Measurements from ENCODE around the gene CFTR. TPM values are rescaled to one million over a fixed set of nuclear protein-coding genes. Genes with fewer than 3 reads are reported as not detected.
"Not testable (repeated sequence)": the region's sequence is repeated elsewhere in the genome, so short reads cannot be mapped to it uniquely, and the experiment has no call there.

The CFTR gene
- total RNA-seq: not detected in 2 replicates

DNA sequence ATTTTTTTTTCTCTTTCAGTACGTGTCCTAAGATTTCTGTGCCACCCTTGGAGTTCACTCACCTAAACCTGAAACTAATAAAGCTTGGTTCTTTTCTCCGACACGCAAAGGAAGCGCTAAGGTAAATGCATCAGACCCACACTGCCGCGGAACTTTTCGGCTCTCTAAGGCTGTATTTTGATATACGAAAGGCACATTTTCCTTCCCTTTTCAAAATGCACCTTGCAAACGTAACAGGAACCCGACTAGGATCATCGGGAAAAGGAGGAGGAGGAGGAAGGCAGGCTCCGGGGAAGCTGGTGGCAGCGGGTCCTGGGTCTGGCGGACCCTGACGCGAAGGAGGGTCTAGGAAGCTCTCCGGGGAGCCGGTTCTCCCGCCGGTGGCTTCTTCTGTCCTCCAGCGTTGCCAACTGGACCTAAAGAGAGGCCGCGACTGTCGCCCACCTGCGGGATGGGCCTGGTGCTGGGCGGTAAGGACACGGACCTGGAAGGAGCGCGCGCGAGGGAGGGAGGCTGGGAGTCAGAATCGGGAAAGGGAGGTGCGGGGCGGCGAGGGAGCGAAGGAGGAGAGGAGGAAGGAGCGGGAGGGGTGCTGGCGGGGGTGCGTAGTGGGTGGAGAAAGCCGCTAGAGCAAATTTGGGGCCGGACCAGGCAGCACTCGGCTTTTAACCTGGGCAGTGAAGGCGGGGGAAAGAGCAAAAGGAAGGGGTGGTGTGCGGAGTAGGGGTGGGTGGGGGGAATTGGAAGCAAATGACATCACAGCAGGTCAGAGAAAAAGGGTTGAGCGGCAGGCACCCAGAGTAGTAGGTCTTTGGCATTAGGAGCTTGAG is at the start of gene CFTR:
TSS of gene CFTR (plus strand) at position 801 of the 830 bp plus-strand sequence. CDS start 70 bp downstream, outside the sequence.
- DNase-seq (ENCODE audit: low read depth in 2 of 2): no peak

DNA sequence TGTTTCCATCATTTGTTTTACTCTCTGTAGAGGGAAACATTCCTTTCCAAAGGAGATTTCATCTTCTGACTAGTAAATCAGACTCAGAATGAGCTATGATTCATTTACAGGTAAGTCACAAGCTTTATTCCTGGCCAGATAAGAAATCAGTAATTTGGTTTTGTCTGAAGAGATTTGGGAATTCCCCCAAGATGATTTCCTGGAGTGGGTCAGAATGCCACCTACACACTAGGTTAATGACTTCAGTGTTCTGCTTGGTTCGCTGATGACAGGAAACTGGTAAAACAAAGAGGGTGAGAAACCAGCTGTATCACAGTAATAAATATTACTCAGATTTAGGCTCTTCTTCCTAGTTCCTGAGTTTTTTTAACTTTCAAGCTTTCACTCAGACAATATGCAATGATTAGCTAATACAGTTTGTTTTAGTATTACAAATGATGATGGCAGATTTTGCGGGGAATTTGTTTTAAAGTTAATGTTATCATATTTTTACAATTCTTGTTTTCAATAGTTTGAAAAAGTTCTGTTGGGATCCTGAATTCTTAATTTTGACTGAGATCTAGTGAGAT is 44.3 kb upstream of the CFTR start:
- peak; percentile 16 to 49 for DNase-seq (ENCODE audit: low read depth in 2 of 2)

GRCh38 chr7:117444646-117445045 is 35.2 kb upstream of the CFTR start:
- no peak for DNase-seq (ENCODE audit: low read depth in 2 of 2)

GRCh38 chr7:117445206-117445605 is 34.6 kb upstream of the CFTR start:
- no peak for DNase-seq (ENCODE audit: low read depth in 2 of 2)

DNA sequence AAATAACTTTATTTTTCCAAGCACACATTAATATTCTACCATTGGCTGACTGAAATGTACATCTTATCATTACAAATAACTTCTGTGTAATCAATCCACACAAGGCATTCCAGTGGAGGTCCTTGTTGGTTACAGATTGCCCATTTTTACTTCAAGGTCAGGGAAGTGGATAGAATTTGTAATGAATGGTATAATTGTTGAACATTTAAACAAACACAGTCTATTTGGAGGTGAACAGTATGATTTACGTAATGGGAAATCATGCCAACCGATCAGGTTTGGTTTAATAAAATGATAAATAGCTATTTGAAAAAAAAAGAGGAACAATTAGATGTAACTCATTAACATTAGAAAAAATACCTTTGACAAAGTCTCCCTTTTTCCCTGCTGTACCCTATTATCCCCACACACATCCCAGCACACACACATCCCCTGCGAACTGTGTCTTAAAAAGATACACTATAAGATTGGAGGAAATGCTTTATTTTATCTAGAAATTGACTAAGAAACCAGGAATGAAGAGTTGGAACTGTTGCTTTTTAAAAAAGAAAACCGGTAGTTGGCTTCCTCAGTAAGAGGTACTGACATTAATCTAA is 33.5 kb upstream of the CFTR start:
- no peak for DNase-seq (ENCODE audit: low read depth in 2 of 2)

GRCh38 chr7:117448655-117449054 is 31.2 kb upstream of the CFTR start:
- no peak for DNase-seq (ENCODE audit: low read depth in 2 of 2)

DNA sequence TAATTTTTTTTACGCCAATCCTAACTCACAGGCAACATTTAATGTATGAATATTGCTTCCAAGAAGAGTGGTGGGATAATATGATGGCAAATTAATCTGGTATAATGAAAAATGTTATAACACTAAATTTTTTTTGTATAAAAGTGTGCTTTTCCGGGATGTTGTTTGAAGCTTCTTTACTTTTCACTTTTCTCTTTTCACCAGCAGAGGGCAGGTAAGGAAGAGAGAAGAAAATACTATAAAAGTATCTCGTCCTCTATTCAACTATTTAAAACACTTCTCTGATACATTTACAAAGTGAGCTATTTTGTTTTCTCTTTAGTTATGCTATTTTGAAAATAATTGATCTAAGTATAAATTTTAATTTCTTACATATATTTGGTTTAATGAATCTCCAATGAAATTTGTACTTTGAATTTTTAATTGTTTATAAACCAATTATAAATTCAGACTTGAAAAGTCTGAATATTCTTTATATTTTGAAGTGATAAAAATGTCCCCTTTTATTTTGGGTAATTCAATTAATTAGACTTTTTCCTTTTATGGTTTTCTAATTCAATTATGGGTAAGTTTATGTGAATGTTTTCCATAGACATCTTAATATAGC is 20.7 kb upstream of the CFTR start:
- DNase-seq (ENCODE audit: low read depth in 2 of 2): peak in 1 of 2 donors; percentile 28

DNA sequence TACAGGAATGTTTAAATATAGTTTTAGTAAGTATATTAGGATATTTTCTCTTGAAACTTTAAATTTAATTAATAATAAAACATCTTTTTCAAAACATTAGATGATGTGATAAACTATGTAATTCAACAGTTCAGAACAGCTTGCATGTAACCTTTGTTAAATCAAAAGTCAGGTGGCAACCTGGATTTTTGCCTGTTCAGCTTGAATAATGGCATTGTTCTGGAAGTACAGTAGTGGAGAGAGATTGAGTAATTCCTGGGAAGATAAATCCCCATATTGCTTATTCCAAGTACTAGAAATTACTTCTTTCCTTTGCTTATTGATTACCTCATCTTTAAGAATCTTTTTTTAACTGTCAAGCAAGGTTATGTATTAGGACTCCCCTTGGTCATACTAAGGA is 20.1 kb upstream of the CFTR start:
- DNase-seq (ENCODE audit: low read depth in 2 of 2): no peak

- DNase-seq (ENCODE audit: low read depth in 2 of 2): not testable (repeated sequence)
Observed at GRCh38 chr7:117460815-117461214, 19.0 kb upstream of the CFTR start.

DNA sequence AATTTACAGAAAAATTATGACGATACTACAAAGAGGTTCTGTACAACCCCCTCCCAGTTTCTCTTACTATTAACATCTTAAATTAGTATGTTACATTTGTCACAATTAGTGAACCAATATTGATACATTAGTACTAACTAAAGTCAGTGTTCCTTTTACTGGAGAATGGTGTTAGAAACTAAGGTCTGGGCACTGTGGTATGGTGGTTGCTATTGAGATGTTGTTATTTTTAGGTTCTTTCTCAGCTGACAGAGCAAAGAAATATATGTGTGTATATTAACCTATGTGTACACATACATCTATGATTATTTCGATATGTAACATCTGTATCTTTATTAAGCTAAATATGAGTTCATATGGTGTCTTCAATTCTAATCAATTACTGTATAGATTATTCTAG is 11.7 kb upstream of the CFTR start:
- no peak for DNase-seq (ENCODE audit: low read depth in 2 of 2)

DNA sequence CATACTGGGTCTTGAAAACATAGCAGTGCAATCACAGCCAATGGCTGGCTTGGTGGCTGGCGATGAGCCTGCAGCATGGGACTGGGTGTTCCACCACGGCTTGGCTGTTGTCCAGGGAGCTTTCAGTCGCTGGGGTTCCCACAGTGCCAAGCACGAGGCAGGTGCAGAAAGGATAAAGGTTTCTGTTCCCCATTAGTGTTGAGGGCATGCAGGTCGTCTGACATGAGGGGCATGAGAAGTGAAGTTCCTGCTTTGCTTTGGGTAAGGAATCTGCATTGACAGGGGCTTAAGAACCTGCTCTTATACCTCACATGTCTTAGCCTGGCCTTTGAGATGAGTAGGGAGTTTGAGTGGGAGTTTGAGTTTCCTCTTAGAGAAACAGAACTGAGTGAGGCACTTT is 9.0 kb upstream of the CFTR start:
- no peak for DNase-seq (ENCODE audit: low read depth in 2 of 2)

DNA sequence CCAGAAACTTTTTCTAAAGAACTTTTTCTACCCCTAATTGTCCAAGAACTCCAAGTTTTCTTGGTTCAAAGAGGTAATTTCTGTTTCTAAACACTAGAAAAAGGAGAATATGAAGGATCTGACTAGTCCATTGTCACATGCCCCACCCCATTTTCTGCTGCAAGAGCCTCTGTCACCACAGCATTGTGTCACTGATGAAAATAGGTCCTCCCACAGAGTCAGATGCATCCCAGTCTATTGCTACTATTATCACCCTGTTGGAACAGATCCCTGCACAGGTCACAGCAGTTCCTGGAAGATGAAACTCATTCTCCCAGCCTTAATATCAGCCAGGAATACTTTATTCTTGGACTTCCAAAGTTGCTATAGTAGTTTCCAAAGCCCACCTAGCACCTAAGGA is 7.5 kb upstream of the CFTR start:
- no peak for DNase-seq (ENCODE audit: low read depth in 2 of 2)

DNA sequence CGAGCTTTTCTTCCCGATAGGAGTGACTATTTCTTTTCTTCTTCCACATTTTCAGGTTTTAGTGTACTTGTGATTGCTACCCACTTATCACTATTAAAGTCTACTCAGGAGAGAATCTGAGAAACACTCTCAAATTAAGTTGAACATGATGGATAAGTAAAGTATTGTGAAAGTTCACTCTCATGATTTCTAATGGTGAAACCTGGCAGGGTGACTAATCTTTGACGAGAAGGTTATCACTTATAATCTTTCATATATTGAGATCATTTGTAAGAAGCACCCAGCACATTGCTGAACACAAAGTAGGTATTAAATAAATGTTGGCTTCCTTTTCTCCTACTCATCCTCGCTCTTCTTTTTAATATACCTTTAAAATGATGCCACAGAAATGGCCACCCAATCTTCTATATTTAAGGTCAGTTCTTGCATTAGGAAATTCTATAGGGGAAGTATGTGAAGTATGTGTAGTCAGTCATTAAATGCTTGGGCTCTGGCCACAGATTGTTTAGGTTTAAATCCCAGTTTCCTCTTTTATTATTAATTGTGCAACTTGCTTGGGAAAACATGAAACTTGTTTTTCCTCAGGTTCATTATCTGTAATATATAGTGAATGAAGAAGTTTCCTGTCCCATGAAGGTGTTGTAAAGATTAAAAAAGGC is 3.1 kb upstream of the CFTR start:
- no peak for DNase-seq (ENCODE audit: low read depth in 2 of 2)

GRCh38 chr7:117478836-117479224 is 995 bp upstream of the CFTR start:
- DNase-seq (ENCODE audit: low read depth in 2 of 2): no peak

DNA sequence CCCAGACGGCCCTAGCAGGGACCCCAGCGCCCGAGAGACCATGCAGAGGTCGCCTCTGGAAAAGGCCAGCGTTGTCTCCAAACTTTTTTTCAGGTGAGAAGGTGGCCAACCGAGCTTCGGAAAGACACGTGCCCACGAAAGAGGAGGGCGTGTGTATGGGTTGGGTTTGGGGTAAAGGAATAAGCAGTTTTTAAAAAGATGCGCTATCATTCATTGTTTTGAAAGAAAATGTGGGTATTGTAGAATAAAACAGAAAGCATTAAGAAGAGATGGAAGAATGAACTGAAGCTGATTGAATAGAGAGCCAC is 184 bp downstream of the CFTR start:
- DNase-seq (ENCODE audit: low read depth in 2 of 2): no peak

DNA sequence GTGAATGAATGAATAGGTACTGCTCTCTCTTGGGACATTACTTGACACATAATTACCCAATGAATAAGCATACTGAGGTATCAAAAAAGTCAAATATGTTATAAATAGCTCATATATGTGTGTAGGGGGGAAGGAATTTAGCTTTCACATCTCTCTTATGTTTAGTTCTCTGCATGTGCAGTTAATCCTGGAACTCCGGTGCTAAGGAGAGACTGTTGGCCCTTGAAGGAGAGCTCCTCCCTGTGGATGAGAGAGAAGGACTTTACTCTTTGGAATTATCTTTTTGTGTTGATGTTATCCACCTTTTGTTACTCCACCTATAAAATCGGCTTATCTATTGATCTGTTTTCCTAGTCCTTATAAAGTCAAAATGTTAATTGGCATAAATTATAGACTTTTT is 1.2 kb downstream of the CFTR start:
- no peak for DNase-seq (ENCODE audit: low read depth in 2 of 2)

DNA sequence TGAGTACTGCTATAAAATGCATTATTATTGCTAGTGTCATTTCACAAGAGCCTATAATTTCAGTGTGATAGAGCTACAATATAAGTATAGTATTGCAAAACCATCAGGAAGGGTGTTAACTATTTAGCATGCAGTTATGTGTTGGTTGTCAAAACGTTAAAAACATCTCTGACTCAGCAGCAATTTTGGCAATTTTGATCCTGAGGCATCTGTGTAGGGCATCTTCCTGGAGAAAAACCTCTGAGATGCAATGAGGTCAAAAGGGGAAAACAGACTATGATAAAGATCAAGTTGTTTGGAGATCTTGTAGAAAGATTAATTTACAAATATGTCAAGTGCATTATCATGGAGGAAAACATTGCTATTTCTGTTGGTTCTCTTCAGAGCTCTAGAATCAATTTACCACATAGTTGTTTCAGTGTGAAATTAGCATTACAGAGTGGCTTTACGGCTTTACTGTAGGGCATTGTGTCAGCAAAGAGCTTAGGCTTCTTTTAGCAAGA is 5.3 kb downstream of the CFTR start:
- no peak for DNase-seq (ENCODE audit: low read depth in 2 of 2)

DNA sequence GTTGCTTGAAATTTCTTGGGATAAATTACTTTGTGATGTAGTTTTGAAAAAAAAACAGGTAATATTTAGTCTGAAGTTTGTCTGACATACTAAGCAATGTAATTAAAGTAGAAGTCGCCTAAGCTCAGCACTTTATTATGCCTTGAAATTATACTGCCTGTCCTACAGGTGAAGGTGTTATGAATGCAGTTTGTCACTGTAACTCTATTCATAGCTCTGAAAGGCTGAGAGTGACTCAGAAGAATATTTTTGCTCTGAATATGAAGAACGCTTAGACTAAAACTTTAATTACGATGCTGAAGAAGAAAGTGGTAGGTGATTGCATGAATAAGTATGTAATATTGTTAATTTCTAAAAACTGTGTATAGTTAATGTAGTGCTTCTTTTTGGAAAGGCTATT is 9.2 kb downstream of the CFTR start:
- DNase-seq (ENCODE audit: low read depth in 2 of 2): no peak

- no peak for DNase-seq (ENCODE audit: low read depth in 2 of 2)
Observed at GRCh38 chr7:117489430-117489829, 9.6 kb downstream of the CFTR start.

GRCh38 chr7:117489911-117490310 is 10.1 kb downstream of the CFTR start:
- DNase-seq (ENCODE audit: low read depth in 2 of 2): no peak

DNA sequence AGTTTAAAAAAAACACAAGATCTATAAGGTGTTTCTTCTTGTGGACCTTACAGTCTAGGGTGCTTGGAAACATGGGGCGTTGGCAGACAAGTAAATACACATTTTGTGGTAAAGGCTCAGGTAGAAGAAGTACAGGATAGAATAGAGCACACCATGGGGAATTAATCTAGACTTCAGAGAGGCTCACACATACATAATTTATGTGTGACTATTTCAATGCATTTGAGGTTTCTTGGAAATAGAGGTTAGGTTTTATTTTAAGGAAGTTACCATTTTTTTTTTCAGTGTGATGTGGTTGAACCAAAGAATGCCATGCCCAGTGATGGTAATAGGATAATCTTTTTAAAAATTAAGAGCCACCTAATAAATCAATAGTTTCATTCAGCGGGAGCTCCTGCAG is 12.8 kb downstream of the CFTR start:
- no peak for DNase-seq (ENCODE audit: low read depth in 2 of 2)

- DNase-seq (ENCODE audit: low read depth in 2 of 2): no peak
Observed at GRCh38 chr7:117493460-117493859, 13.6 kb downstream of the CFTR start.

Data from dermis microvascular lymphatic vessel endothelial cell (primary cell).